Type B pancreatic cell (in vitro differentiated cells): ENCODE data around the gene CACFD1. TPM values are rescaled to one million over a fixed set of nuclear protein-coding genes. Genes with fewer than 3 reads are reported as not detected.

Experiments used
- DNase-seq: peaks from one replicate; pipeline ENCODE4 v3.0.0; 2021; ENCODE audit warnings: mixed read lengths; ENCODE audit not compliant: unreplicated experiment; ENCODE audit errors: extremely low spot score
- H3K27ac Mint-ChIP-seq: 2 replicates; pipeline ENCODE4 v1.8.0; 2021; ENCODE audit warnings: mild to moderate bottlenecking, mixed read lengths
- H3K27me3 Mint-ChIP-seq: 2 replicates; pipeline ENCODE4 v1.8.0; 2021; ENCODE audit warnings: mixed read lengths
- H3K36me3 Mint-ChIP-seq: 2 replicates; pipeline ENCODE4 v1.8.0; 2021; ENCODE audit warnings: mixed read lengths
- H3K4me1 Mint-ChIP-seq: one replicate; pipeline ENCODE4 v1.8.0; 2021; ENCODE audit warnings: mixed read lengths; ENCODE audit not compliant: unreplicated experiment
- H3K4me3 Mint-ChIP-seq: 2 replicates; pipeline ENCODE4 v1.8.0; 2021; ENCODE audit warnings: mild to moderate bottlenecking, mixed read lengths
- H3K9me3 Mint-ChIP-seq: 2 replicates; pipeline ENCODE4 v1.8.0; 2021; ENCODE audit warnings: mixed read lengths
- CTCF ChIP-seq: fragments of 200-600 bp; sonication (generic); conservative IDR thresholded peaks from 2 replicates; pipeline ENCODE4 v1.5.0; 2021; ENCODE audit warnings: antibody characterized with exemption, mild to moderate bottlenecking
- total RNA-seq: library from RNA; stranded (reverse); gene quantifications from 2 replicates; pipeline ENCODE4 v1.2.1, GENCODE V29; 2021; ENCODE audit warnings: low replicate concordance

The CACFD1 gene
- total RNA-seq, 1 donor from 2014 or later, result 45.6 TPM

- Mint-ChIP-seq H3K9me3 (no peaks in the 10 kb centered on the region), H3K4me1 (peaks cover 26% of the 10 kb centered on the region), H3K4me3 (no peak overlapping the region), H3K36me3 (no peaks in the 10 kb centered on the region), H3K27ac (no peak overlapping the region), H3K27me3 (peaks cover 10% of the 10 kb centered on the region)
- TF ChIP-seq CTCF, result no peak
- no peak for DNase-seq
Observed at GRCh38 chr9:133519693-133520092, 59.9 kb downstream of the CACFD1 start.

- no peak for DNase-seq
- Mint-ChIP-seq H3K36me3 (no peaks in the 10 kb centered on the region), H3K9me3 (no peaks in the 10 kb centered on the region), H3K4me3 (no peak overlapping the region), H3K27ac (no peak overlapping the region), H3K27me3 (peaks cover 10% of the 10 kb centered on the region), H3K4me1 (peaks cover 26% of the 10 kb centered on the region)
- TF ChIP-seq CTCF, result no peak
Observed at GRCh38 chr9:133520121-133520835, 60.5 kb downstream of the CACFD1 start.

Other genes starting within 250 kb of the CACFD1 start
- gene ABO, start 184.8 kb upstream of the CACFD1 start, total RNA-seq, result 3.7 and 5.6 TPM in 2 replicates
- gene SURF6, start 123.8 kb upstream of the CACFD1 start, total RNA-seq, result 24.9 and 26.5 TPM in 2 replicates
- gene MED22, start 111.8 kb upstream of the CACFD1 start, total RNA-seq, result 34.0 and 38.2 TPM in 2 replicates
- gene RPL7A, start 111.8 kb upstream of the CACFD1 start, total RNA-seq, result 2,442 and 2,715 TPM in 2 replicates
- gene SURF1, start 103.5 kb upstream of the CACFD1 start, total RNA-seq, result 40.8 and 46.9 TPM in 2 replicates
- 21.3 and 23.5 TPM in 2 replicates for gene SURF2, start 103.4 kb upstream of the CACFD1 start, total RNA-seq
- gene SURF4, start 83.9 kb upstream of the CACFD1 start, total RNA-seq, result 173 and 224 TPM in 2 replicates
- gene STKLD1, start 83.6 kb upstream of the CACFD1 start, total RNA-seq, result 1.00 and 3.9 TPM in 2 replicates
- 26.5 and 28.9 TPM in 2 replicates for gene REXO4, start 42.0 kb upstream of the CACFD1 start, total RNA-seq
- gene ADAMTS13, start 37.6 kb upstream of the CACFD1 start, total RNA-seq, result 4.4 and 12.9 TPM in 2 replicates
- gene SLC2A6, start 19.1 kb downstream of the CACFD1 start, total RNA-seq, result 8.2 and 9.7 TPM in 2 replicates
- gene MYMK, start 65.0 kb downstream of the CACFD1 start, total RNA-seq, result not detected in 2 replicates
- 0.57 and 0.65 TPM in 2 replicates for gene ADAMTSL2, start 74.7 kb downstream of the CACFD1 start, total RNA-seq
- not detected in 2 replicates for gene FAM163B, start 149.4 kb downstream of the CACFD1 start, total RNA-seq
- 0.10 and 0.12 TPM in 2 replicates for gene DBH, start 176.4 kb downstream of the CACFD1 start, total RNA-seq